ENCODE results near the gene CCDC170.

CCDC170 gene

GRCh38 chr6:151481786-151482185 lies 12.0 kb upstream of the CCDC170 start:
- no peak overlapping the region for H3K27ac Mint-ChIP-seq
- H3K4me3 Mint-ChIP-seq: no peak overlapping the region
- peaks cover 18% of the 10 kb centered on the region for H3K4me1 Mint-ChIP-seq (ENCODE audit: low read depth)
- no peaks in the 10 kb centered on the region for H3K9me3 Mint-ChIP-seq (ENCODE audit: low read depth)
- H3K36me3 Mint-ChIP-seq: no peaks in the 10 kb centered on the region
- H3K27me3 Mint-ChIP-seq: no peaks in the 10 kb centered on the region

GRCh38 chr6:151482290-151482689 lies 11.5 kb upstream of the CCDC170 start:
- Mint-ChIP-seq H3K4me3 (peak overlapping the region; percentile 71), H3K4me1 (ENCODE audit: low read depth) (peaks cover 18% of the 10 kb centered on the region), H3K27ac (peak overlapping the region; percentile 82), H3K36me3 (no peaks in the 10 kb centered on the region), H3K9me3 (ENCODE audit: low read depth) (no peaks in the 10 kb centered on the region), H3K27me3 (no peaks in the 10 kb centered on the region)

GRCh38 chr6:151483994-151484393 lies 9.8 kb upstream of the CCDC170 start:
- Mint-ChIP-seq H3K9me3 (ENCODE audit: low read depth) (no peaks in the 10 kb centered on the region), H3K36me3 (no peaks in the 10 kb centered on the region), H3K4me3 (no peak overlapping the region), H3K4me1 (ENCODE audit: low read depth) (peaks cover 18% of the 10 kb centered on the region), H3K27me3 (no peaks in the 10 kb centered on the region), H3K27ac (no peak overlapping the region)

GRCh38 chr6:151488226-151488625 lies 5.6 kb upstream of the CCDC170 start:
- H3K9me3 Mint-ChIP-seq (ENCODE audit: low read depth): no peaks in the 10 kb centered on the region
- no peaks in the 10 kb centered on the region for H3K36me3 Mint-ChIP-seq
- H3K27ac Mint-ChIP-seq: no peak overlapping the region
- H3K4me3 Mint-ChIP-seq: no peak overlapping the region
- peaks cover 3% of the 10 kb centered on the region for H3K4me1 Mint-ChIP-seq (ENCODE audit: low read depth)
- H3K27me3 Mint-ChIP-seq: peaks cover 3% of the 10 kb centered on the region

- H3K27me3 Mint-ChIP-seq: peaks cover 22% of the 10 kb centered on the region
- no peaks in the 10 kb centered on the region for H3K9me3 Mint-ChIP-seq (ENCODE audit: low read depth)
- peaks cover 12% of the 10 kb centered on the region for H3K4me1 Mint-ChIP-seq (ENCODE audit: low read depth)
- no peak overlapping the region for H3K27ac Mint-ChIP-seq
- H3K4me3 Mint-ChIP-seq: no peak overlapping the region
- H3K36me3 Mint-ChIP-seq: no peaks in the 10 kb centered on the region
Observed at GRCh38 chr6:151490996-151491395, 2.8 kb upstream of the CCDC170 start.

GRCh38 chr6:151493161-151493803 lies 535 bp upstream of the CCDC170 start:
- peaks cover 27% of the 10 kb centered on the region for H3K27me3 Mint-ChIP-seq

GRCh38 chr6:151494235-151494935 lies 568 bp downstream of the CCDC170 start:
- peak overlapping the region; percentile 79 for H3K4me3 Mint-ChIP-seq
- peaks cover 27% of the 10 kb centered on the region for H3K27me3 Mint-ChIP-seq

More at GRCh38 chr6:151493161-151493803, 535 bp upstream of the CCDC170 start:
- H3K4me3 Mint-ChIP-seq: peak overlapping the region; percentile 65
- peaks cover 12% of the 10 kb centered on the region for H3K4me1 Mint-ChIP-seq (ENCODE audit: low read depth)
- no peak overlapping the region for H3K27ac Mint-ChIP-seq
- no peaks in the 10 kb centered on the region for H3K36me3 Mint-ChIP-seq
- no peaks in the 10 kb centered on the region for H3K9me3 Mint-ChIP-seq (ENCODE audit: low read depth)

GRCh38 chr6:151494936-151495320 lies 1.1 kb downstream of the CCDC170 start:
- Mint-ChIP-seq H3K9me3 (ENCODE audit: low read depth) (no peaks in the 10 kb centered on the region), H3K4me3 (peak overlapping the region; percentile 79), H3K36me3 (no peaks in the 10 kb centered on the region), H3K27ac (no peak overlapping the region), H3K27me3 (peaks cover 28% of the 10 kb centered on the region), H3K4me1 (ENCODE audit: low read depth) (peaks cover 12% of the 10 kb centered on the region)

More at GRCh38 chr6:151494235-151494935, 568 bp downstream of the CCDC170 start:
- Mint-ChIP-seq H3K36me3 (no peaks in the 10 kb centered on the region), H3K27ac (no peak overlapping the region), H3K9me3 (ENCODE audit: low read depth) (no peaks in the 10 kb centered on the region), H3K4me1 (ENCODE audit: low read depth) (peaks cover 12% of the 10 kb centered on the region)

- H3K9me3 Mint-ChIP-seq (ENCODE audit: low read depth): no peaks in the 10 kb centered on the region
- no peaks in the 10 kb centered on the region for H3K36me3 Mint-ChIP-seq
- H3K27ac Mint-ChIP-seq: no peak overlapping the region
- peak overlapping the region; percentile 39 for H3K4me3 Mint-ChIP-seq
- H3K27me3 Mint-ChIP-seq: peaks cover 31% of the 10 kb centered on the region
- peaks cover 12% of the 10 kb centered on the region for H3K4me1 Mint-ChIP-seq (ENCODE audit: low read depth)
Observed at GRCh38 chr6:151495380-151495779, 1.6 kb downstream of the CCDC170 start.

GRCh38 chr6:151497905-151498304 lies 4.1 kb downstream of the CCDC170 start:
- H3K4me3 Mint-ChIP-seq: no peak overlapping the region
- no peak overlapping the region for H3K27ac Mint-ChIP-seq

GRCh38 chr6:151498327-151498726 lies 4.5 kb downstream of the CCDC170 start:
- Mint-ChIP-seq H3K4me1 (ENCODE audit: low read depth) (peaks cover 10% of the 10 kb centered on the region), H3K27me3 (peaks cover 29% of the 10 kb centered on the region), H3K4me3 (no peak overlapping the region), H3K9me3 (ENCODE audit: low read depth) (no peaks in the 10 kb centered on the region), H3K36me3 (no peaks in the 10 kb centered on the region), H3K27ac (no peak overlapping the region)

More at GRCh38 chr6:151497905-151498304, 4.1 kb downstream of the CCDC170 start:
- Mint-ChIP-seq H3K9me3 (ENCODE audit: low read depth) (no peaks in the 10 kb centered on the region), H3K4me1 (ENCODE audit: low read depth) (peaks cover 12% of the 10 kb centered on the region), H3K27me3 (peaks cover 31% of the 10 kb centered on the region), H3K36me3 (no peaks in the 10 kb centered on the region)

GRCh38 chr6:151499551-151499950 lies 5.7 kb downstream of the CCDC170 start:
- peaks cover 23% of the 10 kb centered on the region for H3K27me3 Mint-ChIP-seq
- no peaks in the 10 kb centered on the region for H3K36me3 Mint-ChIP-seq
- H3K4me3 Mint-ChIP-seq: no peak overlapping the region
- peaks cover 6% of the 10 kb centered on the region for H3K4me1 Mint-ChIP-seq (ENCODE audit: low read depth)
- no peak overlapping the region for H3K27ac Mint-ChIP-seq
- H3K9me3 Mint-ChIP-seq (ENCODE audit: low read depth): no peaks in the 10 kb centered on the region

GRCh38 chr6:151501511-151502136 lies 7.8 kb downstream of the CCDC170 start:
- no peaks in the 10 kb centered on the region for H3K4me1 Mint-ChIP-seq (ENCODE audit: low read depth)
- no peaks in the 10 kb centered on the region for H3K9me3 Mint-ChIP-seq (ENCODE audit: low read depth)
- H3K36me3 Mint-ChIP-seq: no peaks in the 10 kb centered on the region
- no peak overlapping the region for H3K27ac Mint-ChIP-seq
- H3K4me3 Mint-ChIP-seq: no peak overlapping the region
- H3K27me3 Mint-ChIP-seq: peaks cover 7% of the 10 kb centered on the region

GRCh38 chr6:151502499-151502898 lies 8.7 kb downstream of the CCDC170 start:
- Mint-ChIP-seq H3K27me3 (peaks cover 5% of the 10 kb centered on the region), H3K36me3 (no peaks in the 10 kb centered on the region), H3K4me3 (no peak overlapping the region), H3K9me3 (ENCODE audit: low read depth) (no peaks in the 10 kb centered on the region), H3K27ac (no peak overlapping the region), H3K4me1 (ENCODE audit: low read depth) (no peaks in the 10 kb centered on the region)

GRCh38 chr6:151506761-151507160 lies 12.9 kb downstream of the CCDC170 start:
- H3K4me1 Mint-ChIP-seq (ENCODE audit: low read depth): no peaks in the 10 kb centered on the region
- H3K9me3 Mint-ChIP-seq (ENCODE audit: low read depth): no peaks in the 10 kb centered on the region
- no peak overlapping the region for H3K4me3 Mint-ChIP-seq
- no peak overlapping the region for H3K27ac Mint-ChIP-seq
- H3K27me3 Mint-ChIP-seq: peaks cover 2% of the 10 kb centered on the region
- no peaks in the 10 kb centered on the region for H3K36me3 Mint-ChIP-seq
